ENCODE results near the gene CD59.

CD59 gene

DNA sequence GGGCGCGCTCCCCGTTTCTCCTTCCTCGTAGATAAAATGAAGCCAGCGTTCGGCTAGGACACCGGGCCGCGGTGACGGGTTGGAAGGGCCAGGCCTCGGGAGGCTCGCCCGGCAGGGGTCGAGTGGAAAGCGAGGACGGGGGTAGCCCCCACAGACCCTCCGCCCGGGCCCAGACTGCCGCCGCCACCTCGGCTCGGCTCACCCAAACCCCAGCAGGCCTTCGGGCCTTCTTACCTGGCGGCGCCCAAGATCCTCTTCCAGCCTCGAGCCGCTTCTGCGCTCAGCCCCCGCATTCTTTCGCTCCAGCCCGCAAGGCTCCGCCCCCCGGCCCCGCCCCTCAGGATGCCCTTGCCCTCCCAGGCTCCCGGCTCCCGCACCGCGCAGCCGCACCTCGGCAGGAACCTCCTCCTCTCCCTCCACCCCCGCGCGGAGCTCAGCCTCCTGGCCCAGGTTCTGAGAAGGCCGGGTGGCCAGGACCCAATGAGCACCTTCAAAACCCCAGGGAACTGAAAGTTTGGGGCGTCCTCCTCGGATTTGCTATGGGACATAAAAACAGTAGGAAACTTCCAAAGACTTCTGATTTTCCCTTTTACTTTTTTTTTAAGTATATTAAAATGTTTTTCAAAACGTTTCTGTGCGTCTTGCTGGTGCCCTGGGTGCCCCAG lies at the start of gene CD59:
Gene CD59 (minus strand): TSS at position 276 of the 665 bp plus-strand sequence. CDS start 13,978 bp downstream, outside the sequence.
- peak; percentile 94 for DNase-seq (ENCODE audit: low spot score)

- no peak for DNase-seq (ENCODE audit: low spot score)
Measured at GRCh38 chr11:33785609-33786008, 49.4 kb upstream of the CD59 start.

DNA sequence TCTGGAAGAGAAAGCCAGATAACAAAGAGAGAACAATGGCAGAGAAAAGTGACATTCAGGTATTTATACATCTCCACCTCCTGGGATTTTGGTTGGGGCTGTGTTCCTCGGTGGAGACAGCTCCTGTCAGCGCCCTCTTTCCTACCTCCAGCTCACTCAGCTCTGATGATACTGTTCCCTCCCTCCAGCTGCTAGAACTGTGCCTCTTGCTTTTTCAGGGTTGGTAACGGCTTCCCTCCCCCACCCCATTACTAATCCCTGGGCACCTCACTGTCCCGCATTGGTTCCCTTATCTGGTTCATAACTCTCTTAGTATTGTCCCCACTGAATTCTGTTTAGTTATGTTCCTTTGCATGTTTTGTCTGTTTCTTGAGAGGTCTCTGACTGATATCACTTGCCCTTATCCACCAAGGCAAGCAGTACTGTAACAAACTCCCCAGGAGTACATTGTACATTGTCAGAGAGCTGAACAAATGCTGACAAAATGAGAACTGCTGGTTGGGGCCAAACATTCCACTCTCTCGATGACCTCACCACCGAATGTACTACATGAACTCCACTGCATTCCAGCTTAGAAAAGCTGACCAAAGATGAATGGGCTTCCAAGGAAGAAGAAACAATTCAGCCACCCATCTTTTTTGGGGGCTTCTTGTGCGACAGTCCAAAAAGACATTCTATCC lies 43.8 kb upstream of the CD59 start:
- peak; percentile 71 for DNase-seq (ENCODE audit: low spot score)

DNA sequence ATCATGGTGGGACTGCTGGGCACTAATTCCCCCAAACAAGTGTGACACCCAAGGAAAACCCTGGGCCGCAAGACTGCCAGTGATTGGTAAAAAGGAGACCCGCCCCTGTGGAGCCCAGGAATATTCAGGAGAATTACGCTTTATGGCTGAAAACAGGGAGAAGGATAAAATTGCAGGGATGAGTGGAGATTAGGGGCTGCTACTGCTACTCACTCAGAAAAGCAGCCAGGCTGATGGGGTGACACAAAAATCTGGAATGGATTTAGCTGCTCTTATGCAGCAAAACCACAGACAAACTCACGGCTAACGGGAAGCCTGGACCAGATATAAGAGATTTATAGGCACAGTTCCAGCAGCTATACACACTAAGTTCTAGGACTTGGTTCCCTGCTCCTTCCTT lies 42.5 kb upstream of the CD59 start:
- DNase-seq (ENCODE audit: low spot score): no peak

DNA sequence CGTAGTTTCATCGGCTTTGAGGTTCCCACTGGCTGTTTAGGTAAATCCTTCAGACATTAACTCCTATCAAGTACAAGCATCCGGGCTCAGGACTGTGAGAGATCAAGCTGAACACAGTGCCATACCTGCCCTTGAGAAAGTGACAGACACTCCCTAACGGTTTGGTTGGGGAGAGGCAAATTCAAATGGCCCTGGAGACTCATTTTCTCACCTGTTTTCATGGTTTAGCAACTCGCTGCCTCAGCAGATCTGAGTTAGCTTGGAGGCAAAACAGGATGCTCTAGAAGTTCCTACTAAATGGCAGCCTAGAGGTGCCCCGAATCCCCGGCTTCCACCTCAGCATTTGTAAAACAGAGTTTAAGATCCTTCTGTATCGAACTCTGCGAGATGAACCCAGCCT lies 41.7 kb upstream of the CD59 start:
- no peak for DNase-seq (ENCODE audit: low spot score)

DNA sequence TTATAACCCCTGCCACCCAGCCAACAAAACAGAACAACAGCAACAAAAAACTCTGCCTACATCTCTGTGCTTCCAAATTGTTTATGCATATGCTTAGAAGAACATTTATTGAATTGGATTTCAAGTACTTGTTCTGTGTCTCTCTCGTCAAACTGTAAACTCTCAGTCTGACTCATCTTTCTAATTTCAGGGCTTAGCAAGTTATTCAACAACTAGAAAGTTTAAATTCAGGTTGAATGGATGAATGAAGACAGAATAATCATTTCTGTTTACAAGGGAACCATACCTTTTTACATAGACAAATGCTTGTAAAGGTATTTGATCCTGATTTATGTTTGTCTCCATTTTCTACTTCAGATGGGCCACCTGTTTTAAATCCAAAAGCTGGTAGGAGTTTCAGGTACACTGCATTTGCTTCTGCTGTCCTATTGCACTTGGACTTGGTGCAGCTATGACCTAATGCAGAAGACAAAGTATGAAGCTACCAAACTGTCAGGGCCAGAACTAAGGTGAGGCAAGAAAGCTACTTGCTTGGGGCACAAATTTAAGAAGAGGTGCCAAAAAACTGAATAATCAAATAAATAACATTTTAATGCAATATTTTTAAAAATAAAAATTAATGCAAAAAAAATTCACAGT lies 39.7 kb upstream of the CD59 start:
- peak; percentile 59 for DNase-seq (ENCODE audit: low spot score)

- DNase-seq (ENCODE audit: low spot score): no peak
Measured at GRCh38 chr11:33775467-33775807, 39.2 kb upstream of the CD59 start.

- DNase-seq (ENCODE audit: low spot score): no peak
Measured at GRCh38 chr11:33774736-33775466, 38.7 kb upstream of the CD59 start.

- DNase-seq (ENCODE audit: low spot score): peak; percentile 85
Measured at GRCh38 chr11:33773987-33774735, 37.9 kb upstream of the CD59 start, which contains the start of gene FBXO3. FBXO3 (minus strand) TSS chr11:33774520; CDS start chr11:33774497, 23 bp downstream.

- peak; percentile 26 for DNase-seq (ENCODE audit: low spot score)
Measured at GRCh38 chr11:33773404-33773986, 37.3 kb upstream of the CD59 start.

- DNase-seq (ENCODE audit: low spot score): no peak
Measured at GRCh38 chr11:33772870-33773269, 36.6 kb upstream of the CD59 start.

DNA sequence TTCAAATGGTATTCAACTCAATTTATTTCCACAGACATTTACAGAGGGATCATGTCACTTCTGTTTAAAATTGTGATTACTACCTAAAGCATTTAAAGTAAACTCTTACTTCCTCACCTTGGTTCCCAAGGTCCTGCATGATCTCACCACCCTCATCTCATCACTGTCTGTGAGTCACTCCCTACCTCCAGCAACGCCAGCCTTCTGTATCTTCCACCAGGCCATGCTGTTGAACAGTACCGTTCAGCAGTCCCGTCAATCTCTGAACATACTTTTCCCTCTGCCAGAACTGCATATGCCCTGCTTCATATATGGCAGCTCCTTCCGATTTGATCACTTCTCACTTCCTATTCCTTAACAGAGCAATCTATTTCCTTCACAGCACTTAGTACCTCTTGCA lies 36.1 kb upstream of the CD59 start:
- DNase-seq (ENCODE audit: low spot score): peak; percentile 90

DNA sequence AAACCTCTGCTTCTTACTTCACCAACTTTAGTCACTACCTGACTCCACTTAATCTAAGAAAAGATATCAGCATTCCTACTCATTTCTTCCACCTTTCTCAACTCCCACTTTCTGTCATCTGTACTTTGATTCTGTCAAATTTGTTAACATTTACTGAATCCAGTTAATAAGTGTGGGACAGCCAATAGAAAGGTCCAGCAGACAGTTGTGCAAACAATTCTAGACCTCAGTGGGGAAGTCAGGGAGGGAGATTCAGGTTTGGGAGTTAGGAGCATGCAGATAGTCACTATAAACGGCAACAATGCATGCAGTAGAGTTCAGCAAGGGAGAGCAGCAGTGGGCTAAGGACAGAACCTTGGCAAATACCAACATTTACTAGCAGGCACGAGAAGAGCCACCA lies 34.0 kb upstream of the CD59 start:
- no peak for DNase-seq (ENCODE audit: low spot score)

GRCh38 chr11:33769542-33769941 lies 33.3 kb upstream of the CD59 start:
- peak; percentile 49 for DNase-seq (ENCODE audit: low spot score)

DNA sequence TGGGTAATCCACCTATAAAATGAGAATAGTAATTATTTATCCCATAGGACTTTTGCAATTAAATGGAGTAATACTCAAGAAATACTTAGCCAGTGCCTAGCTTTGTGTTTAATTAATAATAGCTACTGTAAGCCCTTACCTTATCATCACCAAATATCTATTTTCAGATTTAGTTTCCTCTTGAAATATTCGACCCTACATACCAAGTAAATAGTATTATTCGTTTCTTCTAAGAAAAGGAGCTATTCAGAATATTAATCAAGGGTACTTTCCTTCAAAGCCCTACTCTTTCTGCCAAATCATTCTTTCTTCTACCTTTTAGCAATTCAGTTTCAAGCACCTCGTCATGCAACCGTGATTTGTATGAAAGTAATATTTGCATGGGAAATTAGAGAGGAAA lies 31.4 kb upstream of the CD59 start:
- DNase-seq (ENCODE audit: low spot score): no peak

DNA sequence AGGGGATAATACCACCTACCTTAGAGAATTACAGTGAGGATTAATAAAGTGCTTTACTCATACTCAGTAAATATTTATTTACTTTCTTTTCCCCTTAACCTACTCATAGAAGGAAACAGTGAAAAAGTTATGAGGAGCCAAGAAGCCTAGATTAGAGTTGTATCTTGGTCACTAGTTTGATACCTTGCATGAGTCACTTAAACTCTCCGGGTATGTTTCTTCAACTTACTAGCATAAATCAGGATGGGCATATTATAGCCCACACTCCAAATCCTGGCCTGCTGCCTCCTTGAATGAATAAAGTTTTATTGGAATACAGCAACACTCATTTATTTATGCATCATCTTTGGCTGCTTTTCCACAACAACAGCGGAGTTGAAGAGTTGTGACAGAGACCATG lies 29.9 kb upstream of the CD59 start:
- DNase-seq (ENCODE audit: low spot score): no peak

GRCh38 chr11:33761471-33761870 lies 25.2 kb upstream of the CD59 start:
- DNase-seq (ENCODE audit: low spot score): no peak

DNA sequence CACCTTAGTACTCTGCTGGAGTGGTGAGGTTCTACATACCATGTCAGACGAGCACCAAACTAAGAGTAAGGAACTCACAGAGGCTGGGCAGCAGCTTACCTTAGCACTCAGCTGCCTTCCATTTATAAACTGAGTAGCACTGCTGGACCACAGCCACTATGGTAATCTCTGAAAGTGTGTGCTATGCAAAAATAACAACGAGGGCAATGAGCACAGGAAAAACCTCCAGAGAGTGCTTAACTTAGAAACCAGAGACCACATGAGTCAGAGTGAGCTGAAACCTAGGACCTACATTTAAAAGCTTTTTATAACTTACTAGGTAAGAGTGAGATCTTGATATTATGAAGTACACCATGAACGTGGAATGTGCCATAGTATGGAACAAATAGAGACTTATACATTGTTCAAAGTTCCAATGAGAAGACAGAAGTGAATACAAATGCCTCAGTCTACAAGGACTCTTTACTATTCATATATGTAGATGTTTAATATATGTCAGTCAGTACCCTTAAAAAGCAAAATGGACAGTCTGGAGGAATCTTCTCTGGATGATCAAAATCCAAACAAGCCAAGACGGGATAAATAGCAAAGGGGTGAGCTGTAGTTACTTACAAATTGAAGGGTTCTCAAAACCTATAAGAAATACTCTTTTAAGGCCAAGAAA lies 17.2 kb upstream of the CD59 start:
- peak; percentile 37 for DNase-seq (ENCODE audit: low spot score)

- no peak for DNase-seq (ENCODE audit: low spot score)
Measured at GRCh38 chr11:33751878-33752277, 15.7 kb upstream of the CD59 start.

DNA sequence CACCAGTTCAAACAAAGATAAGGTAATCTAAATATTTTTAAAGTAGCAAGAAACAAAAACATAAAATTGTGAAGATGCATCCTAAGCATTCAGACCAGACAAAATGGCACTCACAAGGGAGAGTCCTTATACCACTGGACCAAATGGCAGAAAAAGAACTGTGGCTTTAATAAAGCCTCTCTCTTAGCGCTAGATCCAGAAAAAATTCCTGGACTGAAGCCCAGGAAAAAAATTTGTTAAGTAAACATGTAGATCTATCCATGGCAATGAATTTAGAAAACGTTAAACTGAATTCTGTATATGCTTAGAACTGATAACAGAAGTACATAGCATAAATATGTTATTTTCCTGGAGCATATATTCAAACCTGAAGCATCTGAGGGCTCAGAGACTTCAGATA lies 11.8 kb upstream of the CD59 start:
- no peak for DNase-seq (ENCODE audit: low spot score)

- no peak for DNase-seq (ENCODE audit: low spot score)
Measured at GRCh38 chr11:33743291-33743690, 7.1 kb upstream of the CD59 start.

All from kidney tubule cell (primary cell).